Omental fat pad (tissue), 4 donors: Measurements from ENCODE around the gene SCMH1. TPM values are rescaled to one million over a fixed set of nuclear protein-coding genes. Genes with fewer than 3 reads are reported as not detected.
A peak's percentile ranks its signal among the peaks of the same experiment; 100 is the strongest.

ENCODE experiments used
- ATAC-seq: fragments of 150-250 bp; one replicate; pipeline ENCODE4 v1.9.1; 2016; ENCODE audit warnings: mild to moderate bottlenecking, moderate library complexity; ENCODE audit not compliant: low FRiP score
- DNase-seq: peaks from one replicate; pipeline ENCODE4 v3.0.0-alpha.2; 2019; ENCODE audit warnings: low spot score
- total RNA-seq, 4 donors: library from RNA; depleted of rRNA; stranded (reverse); fragments of >200 nt; gene quantifications; one replicate each; pipeline ENCODE4 v1.1.0, GENCODE V29; 2016
- TF ChIP-seq, protein P1 (sequence below), 3 donors: fragments of 450-650 bp; IDR thresholded peaks; one replicate each; pipeline ENCODE4 v1.5.1; 2016 to 2017; ENCODE audit warnings: antibody characterized with exemption in 3 of 3, mild to moderate bottlenecking in 3 of 3, moderate library complexity in 2 of 3

The SCMH1 gene
- total RNA-seq, 4 donors from 2014 or later = 19.9 to 42.8 (median 31.3) TPM

DNA sequence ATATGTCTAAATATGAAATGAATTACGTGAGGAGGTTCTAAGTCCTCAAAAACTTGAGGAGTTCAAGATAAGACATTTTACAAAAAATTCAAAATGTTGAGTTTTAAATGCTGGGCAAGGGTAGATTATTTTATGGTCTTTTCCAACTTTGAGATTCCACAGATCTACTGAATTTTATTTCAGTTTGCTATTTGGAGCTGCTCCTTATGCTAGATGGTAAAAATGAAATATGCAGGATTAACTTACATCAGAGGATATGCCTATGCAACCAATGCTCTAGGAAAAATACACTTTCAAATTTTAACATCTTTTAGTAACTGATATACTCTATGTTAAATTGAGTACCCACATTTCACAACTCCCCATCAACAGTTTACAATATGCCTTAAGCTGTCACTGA, 83.1 kb downstream of the SCMH1 start:
- ATAC-seq = no peak
- TF ChIP-seq, protein P1, sequence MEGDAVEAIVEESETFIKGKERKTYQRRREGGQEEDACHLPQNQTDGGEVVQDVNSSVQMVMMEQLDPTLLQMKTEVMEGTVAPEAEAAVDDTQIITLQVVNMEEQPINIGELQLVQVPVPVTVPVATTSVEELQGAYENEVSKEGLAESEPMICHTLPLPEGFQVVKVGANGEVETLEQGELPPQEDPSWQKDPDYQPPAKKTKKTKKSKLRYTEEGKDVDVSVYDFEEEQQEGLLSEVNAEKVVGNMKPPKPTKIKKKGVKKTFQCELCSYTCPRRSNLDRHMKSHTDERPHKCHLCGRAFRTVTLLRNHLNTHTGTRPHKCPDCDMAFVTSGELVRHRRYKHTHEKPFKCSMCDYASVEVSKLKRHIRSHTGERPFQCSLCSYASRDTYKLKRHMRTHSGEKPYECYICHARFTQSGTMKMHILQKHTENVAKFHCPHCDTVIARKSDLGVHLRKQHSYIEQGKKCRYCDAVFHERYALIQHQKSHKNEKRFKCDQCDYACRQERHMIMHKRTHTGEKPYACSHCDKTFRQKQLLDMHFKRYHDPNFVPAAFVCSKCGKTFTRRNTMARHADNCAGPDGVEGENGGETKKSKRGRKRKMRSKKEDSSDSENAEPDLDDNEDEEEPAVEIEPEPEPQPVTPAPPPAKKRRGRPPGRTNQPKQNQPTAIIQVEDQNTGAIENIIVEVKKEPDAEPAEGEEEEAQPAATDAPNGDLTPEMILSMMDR (IDR thresholded peaks at IDR 0.05) = no peak

DNA sequence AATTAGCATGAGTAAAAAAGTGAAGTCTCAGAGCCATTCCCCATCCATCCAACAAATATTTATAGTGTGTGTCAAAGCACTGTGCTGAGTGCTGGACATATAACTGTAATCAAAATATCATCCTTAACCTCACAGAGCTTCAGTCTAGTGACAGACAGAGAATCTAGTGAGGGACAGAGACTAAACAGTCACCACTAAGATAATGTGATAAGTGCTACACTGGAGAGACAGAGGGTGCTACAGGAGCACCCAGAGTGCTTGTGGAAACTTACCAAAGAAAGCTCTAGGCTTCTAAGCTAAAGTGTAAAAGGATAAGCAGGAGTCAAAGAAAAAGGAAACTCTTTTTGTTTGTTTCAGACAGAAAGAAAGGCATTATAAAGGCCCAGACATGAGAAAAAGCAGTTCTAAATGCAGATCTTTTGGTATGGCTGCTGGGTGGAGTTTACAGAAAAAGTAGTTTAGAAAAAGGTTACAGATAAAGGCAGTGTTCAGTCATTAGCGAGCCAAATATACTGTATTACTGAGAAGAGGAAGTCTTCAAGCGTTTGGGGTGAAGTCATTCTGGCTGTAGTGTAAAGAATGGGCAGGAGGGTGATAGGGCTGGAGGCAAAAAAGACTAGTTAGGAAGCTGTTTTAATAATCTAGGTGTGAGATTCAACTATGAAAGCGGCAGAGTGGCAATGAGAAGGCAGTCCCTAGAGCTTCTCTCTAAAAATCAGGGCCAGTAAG, 83.8 kb downstream of the SCMH1 start:
- ATAC-seq (no peak), DNase-seq (no peak)
- TF ChIP-seq, protein P1 (IDR thresholded peaks at IDR 0.05) = no peak

More for the DNA sequence above, 83.1 kb downstream of the SCMH1 start:
- no peak for DNase-seq

DNA sequence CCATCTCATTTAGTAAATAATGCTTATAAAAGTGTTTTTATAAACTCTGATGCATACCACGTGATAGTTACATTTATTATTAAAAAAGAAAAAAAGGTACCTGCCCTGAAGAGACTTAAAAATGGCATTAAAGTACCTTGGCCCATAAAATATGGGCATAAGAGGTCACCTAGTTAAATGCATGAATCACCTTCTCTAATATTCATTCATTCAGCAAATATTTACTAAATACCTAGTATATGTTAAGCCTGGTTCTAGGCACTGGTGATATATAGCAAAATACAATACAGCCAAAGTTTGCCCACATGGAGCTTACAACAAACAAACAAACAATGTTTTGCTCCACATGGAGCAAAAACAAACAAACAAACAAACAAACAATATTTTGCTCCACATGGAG, 87.0 kb downstream of the SCMH1 start:
- no peak for DNase-seq
- ATAC-seq = no peak
- TF ChIP-seq, protein P1 (IDR thresholded peaks at IDR 0.05) = no peak

DNA sequence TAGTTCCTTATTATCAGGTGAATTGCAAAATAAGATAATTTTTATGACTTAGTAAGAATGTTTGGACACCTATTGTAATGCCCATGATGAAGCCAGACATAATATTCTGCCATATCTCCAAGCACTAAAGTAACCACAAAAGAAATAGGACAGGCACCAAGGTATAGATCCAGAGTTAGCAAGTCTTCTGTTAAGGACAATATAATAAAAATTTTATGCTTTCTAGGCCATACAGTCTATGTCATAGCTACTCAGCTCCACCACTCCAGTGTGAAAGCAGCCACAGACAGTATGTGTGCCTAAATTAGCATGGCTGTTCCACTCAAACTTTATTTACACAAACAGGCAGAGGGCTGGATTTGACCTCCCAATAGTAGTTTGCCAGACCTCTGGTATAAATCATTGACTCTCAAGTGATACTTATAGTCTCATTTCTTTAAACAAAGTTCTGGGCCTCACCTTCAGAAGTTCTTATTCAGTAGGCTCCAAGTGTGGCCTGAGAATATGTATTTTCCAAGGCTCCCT, 88.3 kb downstream of the SCMH1 start:
- TF ChIP-seq, protein P1 (IDR thresholded peaks at IDR 0.05) = no peak
- ATAC-seq = no peak
- DNase-seq = no peak

DNA sequence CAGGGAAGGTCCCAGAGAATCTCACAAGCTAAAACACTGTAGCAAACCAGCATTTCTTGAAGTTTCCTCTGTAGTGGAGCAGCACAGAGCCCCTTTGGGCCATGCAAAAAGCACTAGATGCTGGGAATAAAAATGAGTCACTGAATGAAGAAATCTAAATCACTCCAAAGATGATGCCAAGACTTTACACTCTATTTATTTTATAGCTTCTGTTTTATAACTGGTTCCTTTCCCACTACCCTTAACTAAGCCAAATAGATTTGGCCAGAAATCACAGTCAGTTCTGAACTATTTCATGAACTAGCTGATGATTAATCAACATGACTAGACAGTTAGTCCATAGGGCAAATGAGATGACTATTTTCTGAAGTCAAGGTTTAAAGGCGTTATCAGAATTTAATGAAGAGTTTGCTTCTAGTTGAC, 89.5 kb downstream of the SCMH1 start:
- TF ChIP-seq, protein P1 (IDR thresholded peaks at IDR 0.05) = no peak
- DNase-seq (no peak), ATAC-seq (peak; percentile 95)

DNA sequence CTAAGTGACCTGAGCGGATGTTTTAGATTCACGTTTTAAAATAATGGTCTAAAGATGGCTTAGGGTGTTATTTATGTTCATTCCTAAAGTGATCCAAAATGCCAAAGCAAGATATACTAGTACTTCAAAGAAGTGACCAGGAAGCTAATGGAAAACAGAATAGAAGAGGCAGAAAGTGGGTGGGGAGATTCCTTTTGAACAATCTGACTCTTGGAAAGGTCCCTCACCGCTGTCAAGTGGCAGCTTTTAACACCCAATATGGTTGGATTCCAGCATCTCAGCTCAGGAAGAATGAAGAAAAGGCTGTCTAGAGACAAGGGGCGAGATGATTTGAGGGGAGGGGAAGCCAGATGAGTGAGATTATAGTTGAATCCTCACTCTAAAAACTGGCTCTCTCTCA, 90.3 kb downstream of the SCMH1 start:
- TF ChIP-seq, protein P1 (IDR thresholded peaks at IDR 0.05) = no peak
- DNase-seq (no peak), ATAC-seq (no peak)

DNA sequence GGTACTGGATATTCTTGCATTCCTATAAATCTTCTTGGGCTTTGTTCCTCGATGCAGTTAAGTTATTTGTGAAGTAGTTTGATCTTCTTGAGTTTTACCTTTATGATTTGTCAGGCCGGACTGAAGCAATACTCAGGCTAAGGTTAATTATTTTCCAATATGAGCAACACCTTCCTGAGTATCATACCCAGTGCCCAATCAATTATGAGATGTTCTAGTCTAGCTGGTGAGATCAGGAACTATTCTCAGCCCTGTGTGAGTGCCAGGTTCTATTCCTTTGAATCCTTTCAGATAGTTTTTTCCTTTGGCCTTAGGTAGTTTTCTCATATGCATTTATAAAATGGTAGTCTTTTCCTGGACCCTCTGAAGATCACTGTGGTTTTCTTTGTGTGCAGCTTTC, 92.5 kb downstream of the SCMH1 start:
- DNase-seq (no peak), ATAC-seq (no peak)
- TF ChIP-seq, protein P1 (IDR thresholded peaks at IDR 0.05) = no peak
